MM.1S (cell line): ENCODE measurements around the gene HOMER1.

ENCODE experiments used
- DNase-seq: peaks from one replicate; pipeline ENCODE4 v3.0.0-alpha.2; 2015
- H2AFZ ChIP-seq: fragments of 300-600 bp; sonication (generic); 2 replicates; pipeline ENCODE4 v1.6.0; 2016; ENCODE audit warnings: antibody characterized with exemption, low read length
- H3F3A ChIP-seq: fragments of 300-600 bp; sonication (generic); 2 replicates; pipeline ENCODE4 v1.6.1; 2016; ENCODE audit warnings: mild to moderate bottlenecking, antibody characterized with exemption, low read length, moderate library complexity, mixed read lengths; ENCODE audit not compliant: insufficient read depth
- H3K27ac ChIP-seq: fragments of 300-600 bp; sonication (generic); 2 replicates; pipeline ENCODE4 v1.5.1; 2016; ENCODE audit warnings: mild to moderate bottlenecking, low read length
- H3K27me3 ChIP-seq: fragments of 300-600 bp; sonication (generic); replicated peaks from 2 replicates; pipeline ENCODE4 v1.6.0; 2016; ENCODE audit warnings: low read length; ENCODE audit not compliant: insufficient read depth
- H3K36me3 ChIP-seq: fragments of 300-600 bp; sonication (generic); replicated peaks from 2 replicates; pipeline ENCODE4 v1.6.1; 2016; ENCODE audit warnings: mild to moderate bottlenecking, low read length, mixed read lengths; ENCODE audit not compliant: insufficient read depth
- H3K4me1 ChIP-seq: fragments of 300-600 bp; sonication (generic); 2 replicates; pipeline ENCODE4 v1.6.1; 2016; ENCODE audit warnings: low read length, mixed read lengths
- H3K4me2 ChIP-seq: fragments of 300-600 bp; sonication (generic); 2 replicates; pipeline ENCODE4 v1.6.0; 2016; ENCODE audit warnings: low read depth, low read length
- H3K4me3 ChIP-seq: fragments of 300-600 bp; sonication (generic); 2 replicates; pipeline ENCODE4 v1.5.1; 2016; ENCODE audit warnings: low read length, mixed read lengths
- H3K79me2 ChIP-seq: fragments of 300-600 bp; sonication (generic); 2 replicates; pipeline ENCODE4 v1.6.1; 2016; ENCODE audit warnings: mixed run types, low read length, mixed read lengths
- H3K9ac ChIP-seq: fragments of 300-600 bp; sonication (generic); 2 replicates; pipeline ENCODE4 v1.6.1; 2016; ENCODE audit warnings: low read length, mixed read lengths
- H3K9me2 ChIP-seq: fragments of 300-600 bp; sonication (generic); replicated peaks from 2 replicates; pipeline ENCODE4 v1.6.1; 2016; ENCODE audit warnings: mild to moderate bottlenecking, low read length, mixed read lengths; ENCODE audit not compliant: insufficient read depth
- H3K9me3 ChIP-seq: fragments of 300-600 bp; sonication (generic); replicated peaks from 2 replicates; pipeline ENCODE4 v1.6.1; 2016; ENCODE audit warnings: mild to moderate bottlenecking, low read length, mixed read lengths; ENCODE audit not compliant: insufficient read depth
- H4K20me1 ChIP-seq: fragments of 300-600 bp; sonication (generic); 2 replicates; pipeline ENCODE4 v1.6.1; 2016; ENCODE audit warnings: mild to moderate bottlenecking, low read length, moderate library complexity, mixed read lengths; ENCODE audit not compliant: insufficient read depth
- CTCF ChIP-seq: fragments of 300-600 bp; sonication (generic); IDR thresholded peaks from 2 replicates; pipeline ENCODE4 v1.5.1; 2016; ENCODE audit warnings: antibody characterized with exemption, low read length, mixed read lengths
- EZH2 ChIP-seq: fragments of 300-600 bp; sonication (generic); optimal IDR thresholded peaks from 2 replicates; pipeline ENCODE3; 2017; ENCODE audit warnings: low read depth, mild to moderate bottlenecking, antibody characterized with exemption, low read length, mixed read lengths
- EZH2phosphoT487 ChIP-seq: fragments of 300-600 bp; sonication (generic); IDR thresholded peaks from 2 replicates; pipeline ENCODE4 v1.6.1; 2018; ENCODE audit warnings: antibody characterized with exemption, low read length

The HOMER1 gene

DNA sequence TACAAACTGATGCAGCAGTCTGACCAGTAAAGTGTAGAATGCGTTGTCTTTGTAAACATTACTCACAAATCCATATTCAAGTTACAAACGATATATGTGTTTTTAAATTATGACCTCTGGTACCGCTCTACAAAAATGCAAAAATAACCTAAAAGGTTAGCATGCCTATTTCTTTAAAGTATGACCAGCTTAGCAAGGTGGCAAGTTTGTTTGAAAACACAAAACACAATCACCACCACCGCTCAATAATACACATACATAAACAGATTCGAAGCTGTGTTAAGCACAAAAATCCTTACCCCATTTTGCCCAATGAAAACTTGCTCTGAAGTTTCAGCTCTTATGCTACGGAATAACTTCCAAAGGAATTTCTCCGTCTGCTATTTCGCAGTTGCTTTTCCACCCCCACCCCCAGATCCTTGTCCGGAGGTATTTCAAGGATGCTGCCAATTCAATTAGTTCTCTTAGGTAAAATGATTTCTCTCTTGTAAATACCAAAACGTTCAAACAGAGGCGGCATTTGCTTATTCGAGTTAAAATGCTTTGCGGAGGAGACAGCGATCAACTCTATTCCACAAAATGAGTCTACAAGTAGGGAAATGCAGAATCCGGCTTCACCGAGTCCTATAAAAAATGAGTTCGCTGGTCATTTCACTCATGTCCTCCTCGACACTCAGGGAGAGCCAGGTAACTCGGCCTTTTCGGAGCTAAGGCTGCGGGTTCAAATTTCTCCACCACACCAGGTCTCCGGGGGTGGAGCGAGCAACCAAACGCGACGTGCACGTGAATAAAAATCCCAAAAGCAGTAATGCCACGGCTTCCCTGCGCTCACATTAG is 1.2 kb downstream of the HOMER1 start:
- TF ChIP-seq EZH2, result no peak
- TF ChIP-seq EZH2phosphoT487, result no peak
- TF ChIP-seq CTCF, result no peak
- H3K9ac ChIP-seq, result peak overlapping the region; percentile 85
- H3K4me3 ChIP-seq, result peak overlapping the region; percentile 80
- H3K4me2 ChIP-seq, result peak overlapping the region; percentile 81
- no peaks in the 10 kb centered on the region for H3K36me3 ChIP-seq
- no peak overlapping the region for H3K27ac ChIP-seq
- H3K79me2 ChIP-seq, result peaks cover 4% of the 10 kb centered on the region; the same call in 1 of the 2 replicates
- H3K9me2 ChIP-seq, result no peaks in the 10 kb centered on the region
- H2AFZ ChIP-seq, result peak overlapping the region; percentile 51
- H3K27me3 ChIP-seq, result no peaks in the 10 kb centered on the region
- H4K20me1 ChIP-seq, result no peaks in the 10 kb centered on the region
- H3K4me1 ChIP-seq, result peaks cover 3% of the 10 kb centered on the region; the same call in 1 of the 2 replicates
- DNase-seq, result no peak
- peaks cover 19% of the 10 kb centered on the region for H3F3A ChIP-seq
- H3K9me3 ChIP-seq, result no peaks in the 10 kb centered on the region

GRCh38 chr5:79512049-79512448 is 1.9 kb downstream of the HOMER1 start:
- DNase-seq, result no peak
- Histone ChIP-seq H3K36me3 (no peaks in the 10 kb centered on the region), H3K4me1 (peaks cover 3% of the 10 kb centered on the region; the same call in 1 of the 2 replicates), H3K4me3 (no peak overlapping the region), H3K9me3 (no peaks in the 10 kb centered on the region), H3K9me2 (no peaks in the 10 kb centered on the region), H3K27me3 (no peaks in the 10 kb centered on the region), H3K79me2 (peaks cover 4% of the 10 kb centered on the region; the same call in 1 of the 2 replicates), H3K9ac (no peak overlapping the region), H3F3A (peaks cover 19% of the 10 kb centered on the region), H2AFZ (no peak overlapping the region), H4K20me1 (no peaks in the 10 kb centered on the region), H3K27ac (no peak overlapping the region), H3K4me2 (peak overlapping the region; percentile 81; the same call in 1 of the 2 replicates)
- no peak for TF ChIP-seq EZH2
- no peak for TF ChIP-seq EZH2phosphoT487
- no peak for TF ChIP-seq CTCF

- no peaks in the 10 kb centered on the region for H3K9me3 ChIP-seq
- no peaks in the 10 kb centered on the region for H3K36me3 ChIP-seq
- no peak overlapping the region for H2AFZ ChIP-seq
- no peaks in the 10 kb centered on the region for H4K20me1 ChIP-seq
- H3K4me3 ChIP-seq, result no peak overlapping the region
- peaks cover 19% of the 10 kb centered on the region for H3F3A ChIP-seq
- H3K4me1 ChIP-seq, result peaks cover 3% of the 10 kb centered on the region; the same call in 1 of the 2 replicates
- no peak overlapping the region for H3K9ac ChIP-seq
- peaks cover 4% of the 10 kb centered on the region; the same call in 1 of the 2 replicates for H3K79me2 ChIP-seq
- H3K27me3 ChIP-seq, result no peaks in the 10 kb centered on the region
- H3K9me2 ChIP-seq, result no peaks in the 10 kb centered on the region
- H3K27ac ChIP-seq, result no peak overlapping the region
- H3K4me2 ChIP-seq, result no peak overlapping the region
- no peak for DNase-seq
- TF ChIP-seq EZH2 (no peak), CTCF (no peak), EZH2phosphoT487 (no peak)
Measured at GRCh38 chr5:79510638-79511037, 3.3 kb downstream of the HOMER1 start.
